Cardiac muscle cell (in vitro differentiated cells and primary cell): ENCODE results near the gene SLC22A3. TPM values are rescaled to one million over a fixed set of nuclear protein-coding genes. Genes with fewer than 3 reads are reported as not detected.

Experiments used
- DNase-seq, 2 donors: peaks; one replicate each; pipeline versions ENCODE4 v3.0.0 to v3.0.0-alpha.2; 2010 to 2017; ENCODE audit warnings: low read depth in 1 of 2, low spot score in 1 of 2
- H3K27ac ChIP-seq: fragments of 200-600 bp; sonication (generic); 2 replicates; pipeline ENCODE4 v1.5.1; 2016
- H3K27me3 ChIP-seq: fragments of 200-600 bp; sonication (generic); 2 replicates; pipeline ENCODE4 v1.6.0; 2016; ENCODE audit warnings: control low read depth
- H3K36me3 ChIP-seq: fragments of 200-600 bp; sonication (generic); 2 replicates; pipeline ENCODE4 v1.5.1; 2016; ENCODE audit warnings: control low read depth
- H3K4me1 ChIP-seq: fragments of 200-600 bp; sonication (generic); 2 replicates; pipeline ENCODE4 v1.8.1; 2017; ENCODE audit warnings: low read depth, mild to moderate bottlenecking, mixed run types
- H3K4me3 ChIP-seq: fragments of 200-600 bp; sonication (generic); 2 replicates; pipeline ENCODE4 v1.5.1; 2016; ENCODE audit warnings: mild to moderate bottlenecking
- H3K9me3 ChIP-seq: fragments of 200-600 bp; sonication (generic); 2 replicates; pipeline ENCODE4 v1.5.1; 2017; ENCODE audit warnings: low read depth, mild to moderate bottlenecking, control low read depth
- polyA plus RNA-seq: library from polyadenylated mRNA; unstranded; fragments of >200 nt; fragmentation: Nextera tagmentation; extraction: Ambion mirVana; gene quantifications from 2 replicates; pipeline ENCODE4 v1.2.1, GENCODE V29; 2016
- total RNA-seq: library from RNA; depleted of rRNA; stranded (reverse); fragments of >200 nt; gene quantifications from 2 replicates; pipeline ENCODE4 v1.2.3, GENCODE V29; 2016
- TF ChIP-seq, protein P1 (sequence below): IDR thresholded peaks from 2 replicates; pipeline ENCODE4 v1.5.1; 2012; ENCODE audit warnings: low read depth, mild to moderate bottlenecking, low read length

The SLC22A3 gene
- total and polyA plus RNA-seq, 2 experiments from 2014 or later: 0.74 TPM; not detected in 1

DNA sequence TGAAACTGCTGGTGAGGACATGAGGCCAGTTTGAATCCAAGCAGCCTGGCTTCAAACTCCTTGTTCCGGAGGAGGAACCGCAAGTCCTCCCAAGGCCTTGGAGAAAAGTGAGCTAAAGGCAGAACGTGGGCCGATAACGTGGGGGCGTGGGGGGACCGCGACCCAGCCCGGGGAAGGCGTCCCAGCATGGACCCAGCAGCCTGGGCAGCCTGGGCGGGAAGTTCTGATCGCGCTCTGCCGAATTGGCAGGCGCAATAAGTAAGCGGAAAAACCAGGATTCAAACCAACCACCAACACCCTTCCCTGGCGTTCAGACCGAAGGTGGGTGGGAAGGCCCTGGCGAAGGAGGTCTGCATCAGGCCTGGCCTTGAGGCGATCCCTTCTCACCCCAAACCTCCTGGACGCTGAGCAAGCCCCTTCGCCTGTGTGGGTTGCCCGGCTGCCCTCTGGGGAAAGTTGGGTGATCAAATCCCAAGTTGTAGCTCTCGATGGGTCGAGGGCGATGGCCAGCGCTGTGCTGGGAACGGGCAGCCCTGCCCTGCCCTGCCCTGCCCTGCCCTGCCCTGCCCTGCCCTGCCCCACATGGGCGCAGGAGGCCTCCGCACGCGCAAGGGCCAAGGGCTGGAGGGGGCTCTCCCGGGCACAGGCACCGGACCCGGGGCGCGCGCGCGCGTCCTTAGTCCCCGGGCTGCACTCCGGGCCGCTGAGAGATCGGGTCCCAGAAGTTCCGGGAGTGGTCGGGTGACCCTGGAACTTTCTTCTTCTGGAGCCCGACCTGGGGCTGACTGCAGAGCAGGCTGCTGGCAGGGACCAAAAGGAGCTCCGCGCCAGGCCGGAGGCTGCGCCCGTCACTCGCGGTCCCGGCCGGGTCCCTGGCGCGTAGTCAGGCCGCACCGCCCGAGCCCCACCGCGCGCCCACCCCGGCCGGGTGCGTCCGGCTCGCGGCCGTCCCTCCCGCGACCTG is 637 bp upstream of the SLC22A3 start:
- Histone ChIP-seq H3K4me3 (peak overlapping the region; percentile 38), H3K36me3 (no peaks in the 10 kb centered on the region), H3K9me3 (no peaks in the 10 kb centered on the region), H3K27me3 (peaks cover 57% of the 10 kb centered on the region), H3K4me1 (no peaks in the 10 kb centered on the region), H3K27ac (no peak overlapping the region)
- peak in 1 of 2 donors; percentile 28 for DNase-seq
- TF ChIP-seq, protein P1, sequence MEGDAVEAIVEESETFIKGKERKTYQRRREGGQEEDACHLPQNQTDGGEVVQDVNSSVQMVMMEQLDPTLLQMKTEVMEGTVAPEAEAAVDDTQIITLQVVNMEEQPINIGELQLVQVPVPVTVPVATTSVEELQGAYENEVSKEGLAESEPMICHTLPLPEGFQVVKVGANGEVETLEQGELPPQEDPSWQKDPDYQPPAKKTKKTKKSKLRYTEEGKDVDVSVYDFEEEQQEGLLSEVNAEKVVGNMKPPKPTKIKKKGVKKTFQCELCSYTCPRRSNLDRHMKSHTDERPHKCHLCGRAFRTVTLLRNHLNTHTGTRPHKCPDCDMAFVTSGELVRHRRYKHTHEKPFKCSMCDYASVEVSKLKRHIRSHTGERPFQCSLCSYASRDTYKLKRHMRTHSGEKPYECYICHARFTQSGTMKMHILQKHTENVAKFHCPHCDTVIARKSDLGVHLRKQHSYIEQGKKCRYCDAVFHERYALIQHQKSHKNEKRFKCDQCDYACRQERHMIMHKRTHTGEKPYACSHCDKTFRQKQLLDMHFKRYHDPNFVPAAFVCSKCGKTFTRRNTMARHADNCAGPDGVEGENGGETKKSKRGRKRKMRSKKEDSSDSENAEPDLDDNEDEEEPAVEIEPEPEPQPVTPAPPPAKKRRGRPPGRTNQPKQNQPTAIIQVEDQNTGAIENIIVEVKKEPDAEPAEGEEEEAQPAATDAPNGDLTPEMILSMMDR: no peak

DNA sequence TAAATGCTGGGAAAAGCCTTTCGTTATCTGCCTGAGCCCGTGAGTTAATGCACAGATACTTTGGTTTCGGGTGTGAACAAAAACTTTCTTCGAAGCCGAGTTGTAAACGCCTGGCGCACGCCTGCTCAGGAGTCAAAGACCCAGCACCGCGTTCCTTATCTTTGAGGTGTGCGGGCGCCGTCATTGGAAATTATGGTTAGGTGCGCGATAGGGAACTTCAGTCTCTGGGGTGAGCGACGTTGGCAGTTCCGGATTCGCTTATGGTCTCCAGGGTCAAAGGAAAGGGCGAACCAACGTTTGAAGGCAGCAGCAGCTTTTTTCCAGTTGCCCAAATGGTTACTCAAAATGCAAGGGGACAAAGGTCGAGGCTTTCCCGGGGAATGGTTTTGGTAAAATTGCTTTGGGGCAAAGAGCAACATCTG is 853 bp downstream of the SLC22A3 start:
- DNase-seq: no peak
- Histone ChIP-seq H3K36me3 (no peaks in the 10 kb centered on the region), H3K27ac (no peak overlapping the region), H3K27me3 (peaks cover 57% of the 10 kb centered on the region), H3K9me3 (no peaks in the 10 kb centered on the region), H3K4me3 (peak overlapping the region; percentile 38), H3K4me1 (no peaks in the 10 kb centered on the region)
- TF ChIP-seq, protein P1: no peak

DNA sequence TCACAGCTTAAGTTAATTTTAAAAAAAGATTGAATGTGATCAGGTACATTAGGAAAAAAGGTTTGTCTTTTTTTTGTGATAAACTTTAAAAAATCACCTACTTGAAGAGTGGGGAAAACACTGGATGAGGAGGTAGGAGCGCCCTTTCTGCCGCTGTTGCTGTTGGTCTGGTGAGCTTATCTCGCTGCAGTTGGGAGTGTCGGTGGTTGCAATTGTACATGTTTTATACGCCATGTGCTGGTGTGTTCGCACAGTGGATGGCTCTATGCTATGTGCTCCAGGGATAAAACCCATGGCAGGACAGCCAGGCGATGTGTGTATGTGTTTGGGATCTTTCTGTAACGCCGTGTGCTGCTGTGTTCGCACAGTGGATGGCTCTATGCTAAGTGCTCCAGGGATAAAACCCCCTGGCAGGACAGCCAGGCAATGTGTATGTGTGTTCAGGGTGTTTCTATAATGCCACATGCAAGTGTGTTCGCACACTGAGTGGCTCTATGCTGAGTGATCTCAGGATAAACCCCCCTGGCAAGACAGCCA is 1.7 kb downstream of the SLC22A3 start:
- Histone ChIP-seq H3K27ac (no peak overlapping the region), H3K36me3 (no peaks in the 10 kb centered on the region), H3K27me3 (peaks cover 54% of the 10 kb centered on the region), H3K4me3 (no peak overlapping the region), H3K9me3 (no peaks in the 10 kb centered on the region), H3K4me1 (no peaks in the 10 kb centered on the region)
- TF ChIP-seq, protein P1: no peak
- peak in 1 of 2 donors; percentile 15 for DNase-seq

DNA sequence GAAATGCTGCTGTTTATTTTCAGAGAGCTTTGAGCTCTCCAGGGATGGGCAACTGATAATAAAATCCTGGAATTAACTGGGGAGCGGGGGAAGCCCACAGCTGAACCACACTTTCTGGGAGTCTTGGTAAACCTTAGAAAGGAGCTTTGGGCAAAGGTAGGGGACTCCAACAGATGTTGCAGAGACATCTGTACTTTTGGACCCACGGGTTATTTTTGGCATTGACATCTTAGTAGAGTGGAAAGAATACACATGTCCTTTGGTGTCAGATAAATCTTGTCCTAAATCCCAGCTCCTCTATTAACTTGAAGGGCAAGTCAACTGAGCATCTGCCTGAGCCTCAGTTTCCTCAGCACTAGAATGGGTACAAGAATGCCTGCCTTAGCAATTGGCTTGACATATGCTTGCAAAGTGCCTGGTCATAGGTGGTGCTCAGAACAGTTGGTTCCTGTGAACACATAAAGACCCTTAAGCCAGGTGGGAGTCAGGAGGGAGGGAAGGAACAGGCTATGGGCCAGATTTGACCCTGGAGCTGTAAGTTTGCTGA is 5.8 kb downstream of the SLC22A3 start:
- DNase-seq: no peak
- H3K4me1 ChIP-seq: no peaks in the 10 kb centered on the region
- H3K27ac ChIP-seq: no peak overlapping the region
- no peaks in the 10 kb centered on the region for H3K9me3 ChIP-seq
- no peak overlapping the region for H3K4me3 ChIP-seq
- peaks cover 18% of the 10 kb centered on the region for H3K27me3 ChIP-seq
- TF ChIP-seq, protein P1: no peak
- H3K36me3 ChIP-seq: no peaks in the 10 kb centered on the region

DNA sequence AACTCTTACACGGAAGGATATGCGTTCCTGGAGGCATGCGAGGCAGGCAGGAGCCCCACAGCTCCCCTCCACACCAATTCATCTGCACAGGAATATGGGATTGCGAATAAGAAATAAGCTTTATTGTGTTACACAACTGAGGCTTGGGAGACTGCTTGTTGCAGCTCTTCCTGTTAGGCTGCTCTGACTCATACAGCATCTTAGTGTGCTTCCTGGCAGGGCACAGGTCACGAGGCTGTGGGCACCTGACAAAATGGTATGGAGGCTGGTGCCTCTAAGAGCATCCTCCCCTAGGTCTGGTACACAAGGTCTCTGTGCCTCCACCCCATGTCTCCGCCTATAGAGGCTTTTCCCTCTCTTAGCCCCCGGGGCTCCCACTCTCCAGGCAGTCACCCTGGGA is 6.8 kb downstream of the SLC22A3 start:
- DNase-seq: peak in 1 of 2 donors; percentile 69
- Histone ChIP-seq H3K27me3 (peaks cover 9% of the 10 kb centered on the region), H3K36me3 (no peaks in the 10 kb centered on the region), H3K4me1 (no peaks in the 10 kb centered on the region), H3K27ac (no peak overlapping the region), H3K9me3 (no peaks in the 10 kb centered on the region), H3K4me3 (no peak overlapping the region)
- TF ChIP-seq, protein P1: no peak
